ENCODE data around the gene POTEF.
"Not testable (repeated sequence)": the region's sequence is repeated elsewhere in the genome, so short reads cannot be mapped to it uniquely, and the experiment has no call there.

DNA sequence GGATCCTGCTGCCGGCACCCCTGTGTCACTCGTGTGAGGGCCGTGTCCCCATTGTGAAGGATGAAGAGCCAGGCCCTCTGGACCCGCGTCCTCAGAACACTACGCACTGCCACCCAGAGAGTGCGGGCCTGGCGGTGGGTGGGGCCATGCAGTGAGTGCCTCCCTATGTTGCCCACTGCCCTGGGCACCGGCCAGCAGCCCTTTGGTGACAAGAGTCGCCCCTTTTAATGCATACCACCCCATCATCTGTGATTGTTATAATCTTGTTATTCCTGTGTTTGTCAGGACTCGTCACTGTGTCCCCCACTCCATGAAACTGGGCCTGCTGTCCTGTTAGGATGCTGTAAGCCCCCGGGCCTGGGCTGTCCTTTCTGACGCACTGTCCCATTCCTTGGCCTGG, 9.3 kb upstream of the POTEF start:
- TF ChIP-seq CTCF, POLR2A (IDR thresholded peaks at IDR 0.05): not testable (repeated sequence)
